ENCODE data around the gene MAP1S.

GRCh38 chr19:17741456-17741855 lies 22.2 kb downstream of the MAP1S start:
- TF ChIP-seq CTCF (IDR thresholded peaks at IDR 0.05) (no peak), YY1 (IDR thresholded peaks at IDR 0.05; ENCODE audit: low read depth) (no peak), JUND (IDR thresholded peaks at IDR 0.05) (no peak)

Measured in SK-N-SH (cell line).